Glomerular visceral epithelial cell (primary cell): ENCODE measurements around the gene LAMC3.
"Not testable (repeated sequence)": the region's sequence is repeated elsewhere in the genome, so short reads cannot be mapped to it uniquely, and the experiment has no call there.

Experiments used
- DNase-seq: peaks from one replicate; pipeline ENCODE4 v3.0.0-alpha.2; 2016; ENCODE audit errors: extremely low spot score

LAMC3 gene

GRCh38 chr9:131097126-131097947 lies 88.4 kb downstream of the LAMC3 start:
- no peak for DNase-seq

GRCh38 chr9:131097948-131098278 lies 88.9 kb downstream of the LAMC3 start:
- DNase-seq: no peak

- peak; percentile 69 for DNase-seq
These were observed 89.6 kb downstream of the LAMC3 start for GRCh38 chr9:131098391-131099101.

- DNase-seq: no peak
These were observed 90.2 kb downstream of the LAMC3 start for GRCh38 chr9:131099102-131099606.

GRCh38 chr9:131099845-131100244 lies 90.9 kb downstream of the LAMC3 start:
- DNase-seq: not testable (repeated sequence)

GRCh38 chr9:131100445-131100844 lies 91.5 kb downstream of the LAMC3 start:
- DNase-seq: peak; percentile 57

GRCh38 chr9:131101207-131101964 lies 92.4 kb downstream of the LAMC3 start:
- no peak for DNase-seq

- no peak for DNase-seq
These were observed 94.0 kb downstream of the LAMC3 start for GRCh38 chr9:131103024-131103423.

GRCh38 chr9:131103535-131103934 lies 94.6 kb downstream of the LAMC3 start:
- DNase-seq: no peak

- DNase-seq: no peak
These were observed 95.2 kb downstream of the LAMC3 start for GRCh38 chr9:131104016-131104740.

- DNase-seq: no peak
These were observed 97.0 kb downstream of the LAMC3 start for GRCh38 chr9:131105952-131106351.

GRCh38 chr9:131107760-131108159 lies 98.8 kb downstream of the LAMC3 start:
- no peak for DNase-seq

GRCh38 chr9:131111186-131111853 lies 102.3 kb downstream of the LAMC3 start:
- peak; percentile 96 for DNase-seq

- DNase-seq: peak; percentile 15
These were observed 102.9 kb downstream of the LAMC3 start for GRCh38 chr9:131111854-131112311.

- DNase-seq: peak; percentile 65
These were observed 103.6 kb downstream of the LAMC3 start for GRCh38 chr9:131112374-131113154.

GRCh38 chr9:131113655-131114054 lies 104.7 kb downstream of the LAMC3 start:
- no peak for DNase-seq

- no peak for DNase-seq
These were observed 105.1 kb downstream of the LAMC3 start for GRCh38 chr9:131114084-131114535.

- DNase-seq: not testable (repeated sequence)
These were observed 106.4 kb downstream of the LAMC3 start for GRCh38 chr9:131115360-131115742.

GRCh38 chr9:131116281-131117120 lies 107.5 kb downstream of the LAMC3 start:
- no peak for DNase-seq
